GM12878 (cell line): ENCODE measurements around the gene MACROD2. TPM values are rescaled to one million over a fixed set of nuclear protein-coding genes. Genes with fewer than 3 reads are reported as not detected.

Experiments used
- ATAC-seq: fragments of 200-7000 bp; cut with Tn5 transposase; 3 replicates; pipeline ENCODE4 v1.9.1; 2020; ENCODE audit warnings: mild to moderate bottlenecking, moderate library complexity
- BruUV-seq: library from RNA; stranded (reverse); fragments of 400-500 nt; replicated peaks from 2 replicates; lab custom pipeline; 2021; lab: Mats Ljungman, UMichigan
- CTCF ChIA-PET: fragments of 300-600 bp; sonication (Branson Sonifier 250); formaldehyde crosslinking; extraction: SDS; loops from one replicate; lab custom pipeline; 2021; ENCODE audit warnings: inconsistent platforms; lab: Yijun Ruan, JAX
- POLR2A ChIA-PET: fragments of 350-600 bp; formaldehyde crosslinking; extraction: SDS; loops from one replicate; lab custom pipeline; 2021; ENCODE audit warnings: inconsistent platforms; lab: Charles Lee
- RAD21 ChIA-PET: fragments of 300-600 bp; sonication (Branson Sonifier 250); formaldehyde crosslinking; loops from one replicate; lab custom pipeline; 2023; ENCODE audit warnings: antibody characterized with exemption; ENCODE audit not compliant: unreplicated experiment; lab: Charles Lee
- SMC1A ChIA-PET: fragments of 300-600 bp; sonication (Branson Sonifier 250); formaldehyde crosslinking; loops from one replicate; lab custom pipeline; 2023; ENCODE audit not compliant: unreplicated experiment, uncharacterized antibody; lab: Charles Lee
- DNase-seq: peaks from one replicate; pipeline ENCODE4 v3.0.0-alpha.2; 2011; ENCODE audit warnings: low read depth, low spot score
- FAIRE-seq: peaks from 3 replicates; lab custom pipeline; 2011; peaks lifted over from hg19 to GRCh38; lab: Jason Lieb, UNC
- H2AFZ ChIP-seq: 2 replicates; pipeline ENCODE4 v1.6.0; 2011; ENCODE audit warnings: low read depth, low read length, control low read depth; ENCODE audit not compliant: control insufficient read depth
- H3K27ac ChIP-seq: 2 replicates; pipeline ENCODE4 v1.5.1; 2011; ENCODE audit warnings: control low read depth; ENCODE audit not compliant: control insufficient read depth, insufficient read depth
- H3K27me3 ChIP-seq, 2 experiments: replicated peaks in 1 of 2; 2 replicates each; pipeline versions ENCODE4 v1.6.0 to v1.6.1; 2011; ENCODE audit warnings: low read length in 1 of 2; ENCODE audit not compliant: control insufficient read depth in 2 of 2, insufficient read depth in 2 of 2
- H3K36me3 ChIP-seq, 2 experiments: 2 replicates each; pipeline ENCODE4 v1.5.1; 2011; ENCODE audit warnings: low read length in 1 of 2; ENCODE audit not compliant: control insufficient read depth in 2 of 2, insufficient read depth in 2 of 2
- H3K4me1 ChIP-seq: 2 replicates; pipeline ENCODE4 v1.6.1; 2011; ENCODE audit warnings: mild to moderate bottlenecking, low read length, moderate library complexity, mixed read lengths; ENCODE audit not compliant: control insufficient read depth, insufficient read depth
- H3K4me2 ChIP-seq: 2 replicates; pipeline ENCODE4 v1.6.0; 2011; ENCODE audit warnings: control low read depth; ENCODE audit not compliant: control insufficient read depth, insufficient read depth
- H3K4me3 ChIP-seq: fragments of 200-600 bp; sonication (generic); 2 replicates; pipeline ENCODE4 v1.5.1; 2016
- H3K79me2 ChIP-seq: 2 replicates; pipeline ENCODE4 v1.6.0; 2011; ENCODE audit warnings: low read length; ENCODE audit not compliant: control insufficient read depth, insufficient read depth
- H3K9ac ChIP-seq: 2 replicates; pipeline ENCODE4 v1.8.0; 2011; ENCODE audit warnings: low read length, control low read depth, mixed read lengths; ENCODE audit not compliant: control insufficient read depth, insufficient read depth
- H3K9me3 ChIP-seq: replicated peaks from 3 replicates; pipeline ENCODE4 v1.5.1; 2011; ENCODE audit warnings: mild to moderate bottlenecking, low read length; ENCODE audit not compliant: control insufficient read depth, insufficient read depth
- H4K20me1 ChIP-seq: 2 replicates; pipeline ENCODE4 v1.6.0; 2011; ENCODE audit not compliant: control insufficient read depth, insufficient read depth
- EED ChIP-seq: sonication (generic); IDR thresholded peaks from 2 replicates; pipeline ENCODE4 v1.6.1; 2016; ENCODE audit warnings: antibody characterized with exemption, low read depth
- MAX ChIP-seq: IDR thresholded peaks from 2 replicates; pipeline ENCODE4 v1.6.1; 2012; ENCODE audit warnings: low read depth, low read length, improper control_type of control experiment
- MTA2 ChIP-seq: fragments of 450-650 bp; IDR thresholded peaks from 2 replicates; pipeline ENCODE4 v1.6.1; 2016; ENCODE audit warnings: low read depth, mild to moderate bottlenecking, moderate library complexity
- NFIC ChIP-seq: IDR thresholded peaks from 2 replicates; pipeline ENCODE4 v1.6.1; 2012; ENCODE audit warnings: low read depth, mild to moderate bottlenecking, inconsistent platforms, low read length, moderate library complexity
- PBX3 ChIP-seq: IDR thresholded peaks from 2 replicates; pipeline ENCODE4 v1.6.1; 2011; ENCODE audit warnings: mild to moderate bottlenecking, low read depth, low read length, moderate library complexity; ENCODE audit not compliant: insufficient replicate concordance
- POLR2AphosphoS2 ChIP-seq: IDR thresholded peaks from 2 replicates; pipeline ENCODE4 v1.6.1; 2011; ENCODE audit warnings: low read depth, mild to moderate bottlenecking, low read length, improper control_type of control experiment, moderate library complexity
- TARDBP ChIP-seq: IDR thresholded peaks from 2 replicates; pipeline ENCODE4 v1.6.1; 2016; ENCODE audit warnings: borderline replicate concordance
- WRNIP1 ChIP-seq: IDR thresholded peaks from 2 replicates; pipeline ENCODE4 v1.6.1; 2011; ENCODE audit warnings: low read depth, low read length, improper control_type of control experiment, borderline replicate concordance
- ZNF592 ChIP-seq: fragments of 450-650 bp; IDR thresholded peaks from 2 replicates; pipeline ENCODE4 v1.6.1; 2017; ENCODE audit warnings: mild to moderate bottlenecking, moderate library complexity
- ZNF622 ChIP-seq: fragments of 450-650 bp; IDR thresholded peaks from 2 replicates; pipeline ENCODE4 v1.6.1; 2017; ENCODE audit warnings: mild to moderate bottlenecking, inconsistent platforms
- WGBS: methylation state at CpG from one replicate; pipeline ENCODE4 v1.1.6; 2016; ENCODE audit warnings: low lambda C conversion rate; ENCODE audit not compliant: insufficient replicate concordance, insufficient coverage; ENCODE audit errors: missing lambda C conversion rate; 5-methylcytosine and 5-hydroxymethylcytosine counted together
- in situ Hi-C: fragments of 300-500 bp; cut with MboI; formaldehyde crosslinking; loops from 9 replicates; pipeline ENCODE4 v1.14.3; 2018; ENCODE audit warnings: mixed read lengths
- intact Hi-C: fragments of 100-400 bp; cut with micrococcal nuclease; formaldehyde crosslinking; loops from one replicate; pipeline ENCODE4 v1.14.2; 2022; ENCODE audit not compliant: unreplicated experiment
- polyA plus RNA-seq, 11 experiments: library from polyadenylated mRNA; depleted of rRNA in 4 of 11; unstranded in 6 of 11; stranded (reverse) in 5 of 11; fragments of >200 nt; fragmentation: Nextera tagmentation in 4 of 11; fragmentation: Illumina TruSeq in 1 of 11; extraction: Ambion mirVana in 4 of 11; extraction: Trizol in 1 of 11; gene quantifications; 1 replicate in 1 of 11; 2 replicates in 10 of 11; pipeline versions ENCODE4 v1.2.1 to v1.2.3, GENCODE V29; 2011 to 2016; ENCODE audit warnings: inconsistent platforms in 2 of 11, missing spikeins in 2 of 11, low read depth in 1 of 11
- total RNA-seq, 4 experiments: library from RNA; depleted of rRNA in 3 of 4; stranded (reverse); fragments of >200 nt in 3 of 4; fragmentation: Illumina TruSeq in 1 of 4; extraction: Trizol in 1 of 4; gene quantifications; 2 replicates each; pipeline versions ENCODE4 v1.2.1 to v1.2.3, GENCODE V29; 2013 to 2021

The MACROD2 gene
- total and polyA plus RNA-seq, 10 of the 15 experiments (the other 5 are each of a cell fraction or from before 2014, with no cell fraction given) = 1.1 to 21.5 (median 2.2) TPM

- H3K27ac ChIP-seq = no peak overlapping the region
- WGBS = 63% methylated on average over 3 of the region's 3 CpGs
- ChIA-PET RAD21 (no interaction called here), POLR2A (no interaction called here), CTCF (no interaction called here), SMC1A (interaction anchor here (0.6 to 1.0 kb wide), 2 partner anchors 8 to 876 kb away, joined by 3 read pairs; no protein-coding TSS in a partner anchor)
- H3K36me3 ChIP-seq = no peaks in the 10 kb centered on the region
- H3K4me2 ChIP-seq = no peak overlapping the region
- FAIRE-seq (no peak), DNase-seq (no peak), ATAC-seq (no peak)
- H3K79me2 ChIP-seq = no peaks in the 10 kb centered on the region
- in situ Hi-C loops (no loop called here), intact Hi-C loops (no loop called here)
- no peak overlapping the region for H2AFZ ChIP-seq
- no TSS peak for BruUV-seq
- H3K4me3 ChIP-seq = no peak overlapping the region
- H4K20me1 ChIP-seq = no peaks in the 10 kb centered on the region
- no peaks in the 10 kb centered on the region for H3K4me1 ChIP-seq
- no peaks in the 10 kb centered on the region for H3K27me3 ChIP-seq
- H3K9me3 ChIP-seq = no peaks in the 10 kb centered on the region; the same call in 2 of the 3 replicates
- H3K9ac ChIP-seq = no peak overlapping the region
- TF ChIP-seq WRNIP1 = no peak
- TF ChIP-seq POLR2AphosphoS2 = no peak
- no peak for TF ChIP-seq PBX3
- no peak for TF ChIP-seq EED
- no peak for TF ChIP-seq ZNF592
- no peak for TF ChIP-seq MTA2
- TF ChIP-seq NFIC = no peak
- TF ChIP-seq TARDBP = no peak
- no peak for TF ChIP-seq MAX
- no peak for TF ChIP-seq ZNF622
Observed at GRCh38 chr20:14888134-14888533, 892.8 kb downstream of the MACROD2 start.
